Neural cell (in vitro differentiated cells): ENCODE results near the gene MPL. TPM values are rescaled to one million over a fixed set of nuclear protein-coding genes. Genes with fewer than 3 reads are reported as not detected.

Experiments
- H2AFZ ChIP-seq: fragments of 200-600, 300-800 bp; sonication (generic), shearing (Covaris generic); 2 replicates; pipeline ENCODE4 v1.6.0; 2014; ENCODE audit warnings: low read depth, mild to moderate bottlenecking, antibody characterized with exemption, low read length, moderate library complexity
- H3F3A ChIP-seq: fragments of 200-600 bp; shearing (Covaris generic); 2 replicates; pipeline ENCODE4 v1.6.1; 2016; ENCODE audit warnings: mild to moderate bottlenecking, moderate library complexity, mixed read lengths, antibody characterized with exemption, low read length; ENCODE audit not compliant: insufficient read depth, poor library complexity, severe bottlenecking
- H3K27ac ChIP-seq: fragments of 200-600, 300-800 bp; sonication (generic), shearing (Covaris generic); 2 replicates; pipeline ENCODE4 v1.5.1; 2014; ENCODE audit warnings: mild to moderate bottlenecking, low read length, moderate library complexity
- H3K27me3 ChIP-seq: fragments of 300-800, 200-600 bp; sonication (generic), shearing (Covaris generic); 2 replicates; pipeline ENCODE4 v1.6.0; 2014; ENCODE audit warnings: mild to moderate bottlenecking, low read depth, low read length, moderate library complexity; ENCODE audit not compliant: insufficient read depth
- H3K36me3 ChIP-seq: fragments of 300-800, 200-600 bp; sonication (generic), shearing (Covaris generic); 2 replicates; pipeline ENCODE4 v1.5.1; 2014; ENCODE audit warnings: mild to moderate bottlenecking, antibody characterized with exemption, low read length, moderate library complexity; ENCODE audit not compliant: insufficient read depth
- H3K4me2 ChIP-seq: fragments of 300-800, 200-600 bp; sonication (generic), shearing (Covaris generic); 2 replicates; pipeline ENCODE4 v1.6.0; 2014; ENCODE audit warnings: mild to moderate bottlenecking, low read length
- H3K4me3 ChIP-seq: fragments of 300-800, 200-600 bp; sonication (generic), shearing (Covaris generic); 2 replicates; pipeline ENCODE4 v1.5.1; 2014; ENCODE audit warnings: mild to moderate bottlenecking, low read length, moderate library complexity
- H3K79me2 ChIP-seq: fragments of 200-600 bp; shearing (Covaris generic); replicated peaks from 2 replicates; pipeline ENCODE4 v1.6.0; 2014; ENCODE audit warnings: mild to moderate bottlenecking, low read length, moderate library complexity; ENCODE audit not compliant: insufficient read depth
- H3K9ac ChIP-seq: fragments of 300-800, 200-600 bp; sonication (generic), shearing (Covaris generic); 2 replicates; pipeline ENCODE4 v1.6.1; 2016; ENCODE audit warnings: mild to moderate bottlenecking, low read length, mixed read lengths
- H3K9me2 ChIP-seq: fragments of 200-600 bp; shearing (Covaris generic); 2 replicates; pipeline ENCODE4 v1.6.1; 2016; ENCODE audit warnings: mild to moderate bottlenecking, low read length, mixed read lengths; ENCODE audit not compliant: insufficient read depth
- H3K9me3 ChIP-seq: fragments of 200-600, 300-800 bp; sonication (generic), shearing (Covaris generic); 2 replicates; pipeline ENCODE4 v1.6.1; 2016; ENCODE audit warnings: mild to moderate bottlenecking, mixed run types, low read length, moderate library complexity, mixed read lengths
- H4K20me1 ChIP-seq: fragments of 200-600 bp; shearing (Covaris generic); 2 replicates; pipeline ENCODE4 v1.6.1; 2016; ENCODE audit warnings: mild to moderate bottlenecking, mixed run types; ENCODE audit not compliant: insufficient read depth
- CTCF ChIP-seq: fragments of 450-650 bp; IDR thresholded peaks from 2 replicates; pipeline ENCODE4 v1.5.1; 2014; ENCODE audit warnings: antibody characterized with exemption, mild to moderate bottlenecking, moderate library complexity; ENCODE audit not compliant: poor library complexity, severe bottlenecking
- EP300 ChIP-seq: fragments of 450-650 bp; conservative IDR thresholded peaks from 2 replicates; pipeline ENCODE4 v1.6.1; 2014; ENCODE audit warnings: antibody characterized with exemption, mild to moderate bottlenecking, moderate library complexity; ENCODE audit not compliant: poor library complexity, severe bottlenecking
- EZH2 ChIP-seq: fragments of 200-600, 300-800 bp; shearing (Covaris generic), sonication (generic); IDR thresholded peaks from 2 replicates; pipeline ENCODE4 v1.6.1; 2014; ENCODE audit warnings: antibody characterized with exemption, low read length, borderline replicate concordance, mild to moderate bottlenecking; ENCODE audit not compliant: insufficient read depth, poor library complexity, severe bottlenecking
- MXI1 ChIP-seq: fragments of 450-650 bp; conservative IDR thresholded peaks from 2 replicates; pipeline ENCODE4 v1.6.1; 2014; ENCODE audit warnings: antibody characterized with exemption, mild to moderate bottlenecking; ENCODE audit not compliant: poor library complexity, severe bottlenecking
- POLR2AphosphoS5 ChIP-seq: IDR thresholded peaks from 2 replicates; pipeline ENCODE4 v1.6.1; 2012
- RAD21 ChIP-seq: fragments of 450-650 bp; conservative IDR thresholded peaks from 2 replicates; pipeline ENCODE4 v1.6.1; 2014; ENCODE audit warnings: antibody characterized with exemption, mild to moderate bottlenecking, moderate library complexity
- REST ChIP-seq: IDR thresholded peaks from 2 replicates; pipeline ENCODE4 v1.6.1; 2012; ENCODE audit warnings: borderline replicate concordance
- SMC3 ChIP-seq: fragments of 450-650 bp; conservative IDR thresholded peaks from 2 replicates; pipeline ENCODE4 v1.6.1; 2014; ENCODE audit warnings: antibody characterized with exemption, mild to moderate bottlenecking, moderate library complexity; ENCODE audit not compliant: poor library complexity
- TAF1 ChIP-seq: IDR thresholded peaks from 2 replicates; pipeline ENCODE4 v1.6.1; 2012; ENCODE audit warnings: low read depth
- polyA plus RNA-seq: library from polyadenylated mRNA; depleted of rRNA; stranded (reverse); fragments of >200 nt; gene quantifications from 2 replicates; pipeline ENCODE4 v1.2.3, GENCODE V29; 2014

MPL gene
- polyA plus RNA-seq, 1 donor from 2014 or later, result not detected

- Histone ChIP-seq H3K27ac (no peak overlapping the region), H4K20me1 (no peaks in the 10 kb centered on the region), H3K4me3 (no peak overlapping the region), H3K9me3 (no peaks in the 10 kb centered on the region), H3K36me3 (no peaks in the 10 kb centered on the region), H2AFZ (no peak overlapping the region), H3K27me3 (no peaks in the 10 kb centered on the region), H3K4me2 (no peak overlapping the region), H3K9me2 (no peaks in the 10 kb centered on the region), H3F3A (no peaks in the 10 kb centered on the region), H3K9ac (no peak overlapping the region), H3K79me2 (no peaks in the 10 kb centered on the region)
- TF ChIP-seq EZH2, result no peak
- TF ChIP-seq RAD21, result no peak
- TF ChIP-seq SMC3, result no peak
- TF ChIP-seq EP300, result no peak
- no peak for TF ChIP-seq REST
- TF ChIP-seq CTCF, result no peak
- no peak for TF ChIP-seq POLR2AphosphoS5
- no peak for TF ChIP-seq TAF1
- no peak for TF ChIP-seq MXI1
Observed at GRCh38 chr1:43311521-43311920, 26.1 kb upstream of the MPL start.

- no peak overlapping the region for H3K4me2 ChIP-seq
- H3K9me3 ChIP-seq, result no peaks in the 10 kb centered on the region
- H3K9ac ChIP-seq, result no peak overlapping the region
- H3K27ac ChIP-seq, result no peak overlapping the region
- H3K9me2 ChIP-seq, result no peaks in the 10 kb centered on the region
- H3K4me3 ChIP-seq, result no peak overlapping the region
- H3K79me2 ChIP-seq, result no peaks in the 10 kb centered on the region
- no peaks in the 10 kb centered on the region for H3K36me3 ChIP-seq
- TF ChIP-seq MXI1 (no peak), EP300 (no peak), EZH2 (no peak), REST (no peak), SMC3 (no peak), TAF1 (no peak), RAD21 (no peak), CTCF (no peak), POLR2AphosphoS5 (no peak)
- H2AFZ ChIP-seq, result no peak overlapping the region
- H3F3A ChIP-seq, result no peaks in the 10 kb centered on the region
- H4K20me1 ChIP-seq, result no peaks in the 10 kb centered on the region
- no peaks in the 10 kb centered on the region for H3K27me3 ChIP-seq
Observed at GRCh38 chr1:43312212-43312623, 25.4 kb upstream of the MPL start.
